GOT3 (cell line): ENCODE data around the gene HTR3B.
"Not testable (repeated sequence)": the region's sequence is repeated elsewhere in the genome, so short reads cannot be mapped to it uniquely, and the experiment has no call there.

ENCODE experiments used
- DNase-seq: peaks from one replicate; lab custom pipeline; 2025; ENCODE audit warnings: mixed read lengths; lab: John Stamatoyannopoulos, UW

The HTR3B gene

GRCh38 chr11:113946162-113946561 lies 41.6 kb downstream of the HTR3B start:
- not testable (repeated sequence) for DNase-seq

DNA sequence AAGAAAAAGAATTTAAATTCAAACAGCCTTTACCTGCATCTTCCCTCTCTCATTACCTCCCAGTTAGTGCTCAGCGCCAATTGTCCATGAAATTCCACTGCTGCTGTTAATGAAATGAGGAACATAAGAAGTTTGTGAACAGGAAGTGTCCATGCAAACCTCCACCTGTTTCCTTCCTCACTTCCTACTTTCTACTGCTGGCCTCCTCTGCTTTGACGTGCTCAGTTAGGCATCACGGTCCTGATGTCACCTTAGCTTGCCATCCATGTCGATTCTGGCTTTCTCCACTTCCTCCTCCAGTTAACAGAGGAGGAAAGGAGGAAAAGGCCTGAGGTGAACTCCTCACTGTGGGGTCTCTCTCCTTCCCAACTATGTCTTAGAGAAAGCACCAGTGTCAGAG lies 43.4 kb downstream of the HTR3B start:
- DNase-seq, result no peak

DNA sequence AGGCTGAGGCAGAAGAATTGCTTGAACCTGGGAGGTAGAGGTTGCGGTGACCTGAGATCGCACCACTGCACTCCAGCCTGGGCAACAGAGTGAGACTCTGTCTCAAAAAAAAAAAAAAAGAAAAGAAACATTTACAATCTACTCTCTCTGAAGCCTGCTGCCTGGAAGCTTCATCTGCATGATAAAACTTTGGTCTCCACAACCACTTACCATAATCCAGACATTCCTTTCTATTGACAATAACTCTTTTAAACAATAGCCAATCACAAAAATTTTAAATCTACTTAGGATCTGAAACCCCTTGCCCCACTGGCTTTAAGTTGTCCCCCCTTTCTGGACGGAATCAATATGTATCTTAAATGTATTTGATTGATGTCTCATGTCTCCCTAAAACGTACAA lies 45.3 kb downstream of the HTR3B start:
- no peak for DNase-seq

DNA sequence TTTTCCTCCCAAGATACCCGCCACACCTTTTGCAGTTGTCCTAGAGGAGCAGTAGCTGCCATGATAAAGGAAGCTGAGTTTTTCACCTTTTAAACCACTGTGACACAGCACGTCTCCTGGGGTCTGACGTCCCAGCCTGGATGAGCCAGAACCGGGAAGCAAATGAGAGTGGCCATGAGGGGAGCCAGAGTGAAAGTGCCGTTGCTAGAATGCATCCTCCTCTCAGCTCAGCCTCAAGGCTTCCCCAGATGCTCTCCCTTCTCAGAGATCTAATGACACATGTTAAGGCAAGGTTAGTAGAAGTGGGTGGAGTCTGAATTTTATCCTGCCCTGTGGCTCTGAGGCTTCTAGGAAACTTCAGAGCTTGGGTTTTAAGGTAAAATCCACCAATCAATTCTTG lies 46.9 kb downstream of the HTR3B start:
- no peak for DNase-seq

- no peak for DNase-seq
Measured at GRCh38 chr11:113952070-113952469, 47.5 kb downstream of the HTR3B start.

DNA sequence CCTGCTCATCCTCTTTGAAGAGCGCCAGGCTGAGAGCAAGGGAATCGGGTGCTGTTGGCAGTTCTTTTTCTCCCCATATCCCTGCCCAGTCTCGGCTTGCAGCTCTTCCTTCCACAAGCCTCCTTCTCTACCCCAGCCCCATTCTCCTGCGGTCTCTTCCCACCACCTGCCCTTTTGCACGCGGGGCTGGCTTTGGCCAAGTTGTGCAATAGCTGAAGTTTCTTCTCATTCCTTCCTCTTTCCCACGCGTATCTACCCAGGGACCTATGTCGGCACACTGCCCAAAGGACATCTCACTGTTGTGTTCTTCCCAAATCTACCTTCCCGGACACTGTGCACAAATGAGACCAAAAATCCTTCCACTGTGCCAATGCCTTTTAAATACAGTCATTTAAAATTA lies 48.0 kb downstream of the HTR3B start:
- no peak for DNase-seq

DNA sequence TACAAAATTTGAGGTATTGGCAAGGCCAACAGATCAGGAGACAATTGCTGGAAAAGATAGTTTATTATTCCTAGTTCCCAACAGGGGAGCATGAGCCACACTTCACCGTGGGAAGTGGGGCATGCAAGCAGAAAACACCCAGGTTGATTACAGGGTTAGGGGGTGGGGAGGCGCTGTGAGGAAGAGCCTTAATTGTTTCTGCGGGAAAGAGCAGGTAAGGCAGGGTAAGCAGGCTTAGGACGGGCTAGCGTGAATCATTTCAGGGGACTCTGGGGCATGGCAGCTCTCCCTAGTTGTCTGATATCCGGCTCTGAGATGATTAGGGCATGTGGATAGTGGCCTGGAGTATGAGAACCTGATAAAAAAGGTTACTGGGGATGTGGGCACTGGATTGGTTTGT lies 49.6 kb downstream of the HTR3B start:
- no peak for DNase-seq

DNA sequence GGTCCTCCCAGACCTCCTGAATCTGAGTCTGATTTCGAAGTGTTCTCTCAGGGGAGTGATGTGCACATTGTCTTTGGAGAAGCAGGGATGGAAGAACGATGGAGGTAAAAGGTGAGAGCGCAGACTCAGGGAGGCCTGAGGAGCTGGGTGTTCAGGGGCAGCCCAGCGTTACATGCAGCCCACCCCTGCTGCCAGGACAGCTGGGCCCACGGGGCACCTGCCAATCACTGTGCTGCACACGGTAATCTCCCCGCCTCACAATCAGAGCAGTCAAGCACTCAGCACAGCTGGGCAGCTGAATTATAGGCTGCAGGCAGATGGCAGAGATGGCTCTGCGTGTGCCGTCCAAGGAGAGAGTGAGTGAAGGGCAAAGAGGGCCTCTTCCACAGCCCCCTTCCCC lies 52.4 kb downstream of the HTR3B start:
- no peak for DNase-seq

GRCh38 chr11:113960702-113961330 lies 56.2 kb downstream of the HTR3B start:
- DNase-seq, result no peak

DNA sequence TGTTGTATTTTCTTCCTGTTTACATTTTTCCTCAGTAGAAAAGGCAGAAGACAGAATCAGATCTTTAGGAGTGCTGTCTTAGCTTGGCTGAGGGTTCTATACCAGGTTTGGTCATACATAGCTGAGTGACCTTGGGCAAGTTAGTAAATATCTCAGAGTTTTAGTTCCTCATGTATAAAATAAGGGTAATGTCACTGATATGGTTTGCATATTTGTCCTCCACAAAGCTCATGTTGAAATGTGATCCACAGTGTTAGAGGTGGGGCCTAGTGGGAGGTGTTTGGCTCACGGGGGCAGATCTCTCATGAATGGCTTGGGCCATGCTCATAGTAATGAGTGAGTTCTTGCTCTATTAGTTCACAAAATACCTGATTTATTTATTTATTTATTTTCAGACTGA lies 62.8 kb downstream of the HTR3B start:
- no peak for DNase-seq

GRCh38 chr11:113971506-113972195 lies 67.1 kb downstream of the HTR3B start:
- no peak for DNase-seq

DNA sequence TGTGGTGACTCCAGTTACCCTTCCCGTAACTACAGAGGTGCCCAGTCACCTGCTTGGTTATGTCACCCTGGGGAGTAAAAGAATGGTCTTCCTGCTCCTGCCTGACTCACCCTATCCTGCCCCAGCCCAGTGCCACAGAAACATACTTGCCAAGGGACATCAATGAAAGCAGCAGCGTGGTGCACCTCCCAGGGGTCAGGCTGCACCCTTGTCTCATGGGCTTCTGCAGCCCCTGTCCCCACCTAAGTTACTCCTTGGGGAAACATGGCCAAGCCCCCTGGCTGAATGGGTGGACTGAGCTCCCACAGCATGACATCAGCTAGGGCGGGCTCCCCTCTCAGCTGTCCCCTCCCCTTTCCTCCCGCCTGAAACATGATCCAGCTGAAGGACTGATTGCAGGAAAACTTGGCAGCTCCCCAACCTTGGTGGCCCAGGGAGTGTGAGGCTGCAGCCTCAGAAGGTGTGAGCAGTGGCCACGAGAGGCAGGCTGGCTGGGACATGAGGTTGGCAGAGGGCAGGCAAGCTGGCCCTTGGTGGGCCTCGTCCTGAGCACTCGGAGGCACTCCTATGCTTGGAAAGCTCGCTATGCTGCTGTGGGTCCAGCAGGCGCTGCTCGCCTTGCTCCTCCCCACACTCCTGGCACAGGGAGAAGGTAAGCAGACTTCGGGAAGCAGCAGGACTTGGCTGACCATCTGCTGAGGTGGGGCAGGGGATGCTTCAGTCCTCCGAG lies 70.3 kb downstream of the HTR3B start, which contains the start of gene HTR3A:
Gene HTR3A (plus strand): TSS at position 368 of the 730 bp plus-strand sequence. CDS start 218 bp downstream, at position 586.
- DNase-seq, result no peak

- no peak for DNase-seq
Measured at GRCh38 chr11:113977071-113977490, 72.5 kb downstream of the HTR3B start.

DNA sequence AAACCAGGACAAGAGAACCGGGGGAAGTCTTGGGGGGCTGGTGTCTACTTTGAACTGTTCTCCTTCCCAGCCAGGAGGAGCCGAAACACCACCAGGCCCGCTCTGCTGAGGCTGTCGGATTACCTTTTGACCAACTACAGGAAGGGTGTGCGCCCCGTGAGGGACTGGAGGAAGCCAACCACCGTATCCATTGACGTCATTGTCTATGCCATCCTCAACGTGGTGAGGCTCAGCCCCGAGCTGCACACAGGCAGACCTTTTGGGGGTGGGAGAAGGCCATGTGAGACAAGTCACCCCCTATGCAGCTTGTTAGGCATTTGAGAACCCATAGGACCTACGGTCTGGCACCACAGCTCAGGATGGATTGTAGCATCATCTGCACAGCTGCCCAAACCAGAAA lies 73.1 kb downstream of the HTR3B start:
- DNase-seq, result no peak

GRCh38 chr11:113979431-113979830 lies 74.8 kb downstream of the HTR3B start:
- no peak for DNase-seq

GRCh38 chr11:113980785-113981184 lies 76.2 kb downstream of the HTR3B start:
- DNase-seq, result no peak

DNA sequence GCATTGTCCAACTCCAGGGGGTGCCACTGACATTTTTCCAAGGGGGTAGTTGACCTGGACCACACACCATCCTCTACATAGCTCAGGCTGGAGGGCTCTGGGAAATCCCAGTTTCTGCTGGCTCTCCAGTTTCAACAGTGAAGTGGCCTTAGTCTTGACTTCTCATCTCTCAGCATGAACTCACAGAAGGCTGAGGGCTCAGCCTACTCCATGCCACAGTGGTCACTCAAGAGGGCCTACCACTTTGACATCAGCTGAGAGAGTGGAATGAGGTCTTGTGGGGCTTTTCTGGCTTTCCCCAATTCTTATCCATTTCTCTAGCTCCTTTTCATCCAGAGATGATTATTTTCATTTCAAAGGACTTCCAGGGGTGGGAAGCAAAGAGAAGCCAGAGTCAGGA lies 77.7 kb downstream of the HTR3B start:
- no peak for DNase-seq

DNA sequence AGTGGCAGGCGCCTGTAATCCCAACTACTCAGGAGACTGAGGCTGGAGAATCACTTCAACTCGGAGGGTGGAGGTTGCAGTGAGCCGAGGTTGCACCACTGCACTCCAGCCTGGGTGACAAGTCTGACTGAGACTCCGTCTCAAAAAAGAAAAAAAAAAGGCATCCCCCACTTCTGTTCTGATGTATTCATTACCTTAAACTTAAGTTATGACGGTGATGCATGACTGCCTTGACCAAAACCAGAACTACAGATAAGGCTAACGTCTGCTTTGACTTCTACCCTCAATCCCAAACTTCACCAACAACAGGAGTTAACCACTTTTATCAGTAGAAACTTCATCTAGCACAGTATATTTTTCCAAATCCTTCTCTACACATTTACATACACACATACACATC lies 80.2 kb downstream of the HTR3B start:
- DNase-seq, result no peak

GRCh38 chr11:113985906-113986305 lies 81.3 kb downstream of the HTR3B start:
- no peak for DNase-seq

GRCh38 chr11:113986351-113987140 lies 82.0 kb downstream of the HTR3B start:
- DNase-seq, result no peak

GRCh38 chr11:113989381-113989780 lies 84.8 kb downstream of the HTR3B start:
- no peak for DNase-seq

- DNase-seq, result no peak
Measured at GRCh38 chr11:113989916-113990315, 85.3 kb downstream of the HTR3B start.
